Activated B cell treated with CpG ODN at 0.5 μM for 24 hours (primary cell): ENCODE data around the gene DCAKD. TPM values are rescaled to one million over a fixed set of nuclear protein-coding genes. Genes with fewer than 3 reads are reported as not detected.

Experiments
- ATAC-seq: fragments of 200-7000 bp; cut with Tn5 transposase; one replicate; pipeline ENCODE4 v1.10.0; 2021; ENCODE audit warnings: low read depth, mild to moderate bottlenecking, moderate library complexity
- CTCF ChIA-PET: fragments of 350-600 bp; sonication (Branson Sonifier 250); formaldehyde crosslinking; loops from one replicate; lab custom pipeline; 2021; ENCODE audit warnings: antibody characterized with exemption; lab: Charles Lee
- POLR2A ChIA-PET: fragments of 350-600 bp; sonication (Branson Sonifier 250); formaldehyde crosslinking; loops from one replicate; lab custom pipeline; 2021; ENCODE audit warnings: antibody characterized with exemption; lab: Charles Lee
- DNase-seq: peaks from one replicate; pipeline ENCODE4 v3.0.0; 2022
- H3K27ac Mint-ChIP-seq: one replicate; pipeline ENCODE4 v1.8.0; 2020; ENCODE audit warnings: mixed read lengths
- H3K27me3 Mint-ChIP-seq: one replicate; pipeline ENCODE4 v1.8.0; 2021; ENCODE audit warnings: mixed read lengths
- H3K36me3 Mint-ChIP-seq: one replicate; pipeline ENCODE4 v1.8.0; 2021; ENCODE audit warnings: low read depth, mixed read lengths
- H3K4me1 Mint-ChIP-seq: one replicate; pipeline ENCODE4 v1.8.0; 2021; ENCODE audit warnings: mixed read lengths
- H3K4me3 Mint-ChIP-seq: one replicate; pipeline ENCODE4 v1.8.0; 2020; ENCODE audit warnings: mild to moderate bottlenecking, mixed read lengths
- H3K9me3 Mint-ChIP-seq: one replicate; pipeline ENCODE4 v1.8.0; 2020; ENCODE audit warnings: mixed read lengths
- CTCF ChIP-seq: fragments of 200-600 bp; IDR thresholded peaks from one replicate; pipeline ENCODE4 v1.8.0; 2022; ENCODE audit warnings: antibody characterized with exemption, mild to moderate bottlenecking
- intact Hi-C: fragments of 100-400 bp; cut with micrococcal nuclease; formaldehyde crosslinking; loops from one replicate; pipeline ENCODE4 v1.15.1; 2024
- total RNA-seq: library from RNA; stranded (reverse); gene quantifications from 2 replicates; pipeline ENCODE4 v1.2.3, GENCODE V29; 2022

Gene DCAKD
- total RNA-seq, 1 donor from 2014 or later = 15.6 TPM

GRCh38 chr17:45081047-45081703, 29.7 kb upstream of the DCAKD start:
- no peak overlapping the region for H3K4me3 Mint-ChIP-seq
- CTCF ChIA-PET = no interaction called here
- peaks cover 55% of the 10 kb centered on the region for H3K36me3 Mint-ChIP-seq
- H3K27me3 Mint-ChIP-seq = no peaks in the 10 kb centered on the region
- TF ChIP-seq CTCF = no peak
- H3K27ac Mint-ChIP-seq = no peak overlapping the region
- no peak for ATAC-seq
- peaks cover 20% of the 10 kb centered on the region for H3K4me1 Mint-ChIP-seq
- POLR2A ChIA-PET = no interaction called here
- no peaks in the 10 kb centered on the region for H3K9me3 Mint-ChIP-seq
- intact Hi-C loops = no loop called here
- no peak for DNase-seq

DNA sequence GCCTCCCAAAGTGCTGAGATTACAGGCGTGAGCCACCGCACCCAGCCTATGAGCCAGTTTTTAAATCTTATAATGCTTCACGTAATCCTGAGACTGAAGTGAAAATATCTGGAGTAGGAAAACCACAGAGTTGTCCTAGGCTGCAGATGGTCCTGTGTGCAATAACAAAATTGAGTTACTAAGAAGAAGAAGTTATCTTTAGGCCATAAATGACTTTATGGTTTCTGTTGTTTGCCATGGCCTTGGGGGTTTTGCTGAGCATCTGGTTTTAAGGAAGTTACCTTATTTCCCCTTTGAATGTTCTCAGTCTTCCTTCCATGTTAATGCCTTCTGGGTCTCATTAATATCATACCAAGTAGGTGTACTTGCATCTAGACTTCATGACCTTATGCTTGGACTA, 26.2 kb upstream of the DCAKD start:
- POLR2A ChIA-PET = interaction anchor here (0.6 to 1.6 kb wide), 3 partner anchors 14 to 179 kb away, joined by 3 to 5 read pairs (median 5); partner anchors contain the start of gene EFTUD2
- H3K4me3 Mint-ChIP-seq = no peak overlapping the region
- peak; percentile 78 for ATAC-seq
- intact Hi-C loops = loop anchor here (2.0 kb wide), 1 partner anchor 17 kb away; the partner anchor contains the start of gene NMT1
- no peak for DNase-seq
- no peak for TF ChIP-seq CTCF
- H3K27ac Mint-ChIP-seq = peak overlapping the region; percentile 79
- no peaks in the 10 kb centered on the region for H3K27me3 Mint-ChIP-seq
- H3K36me3 Mint-ChIP-seq = peaks cover 57% of the 10 kb centered on the region
- H3K9me3 Mint-ChIP-seq = no peaks in the 10 kb centered on the region
- H3K4me1 Mint-ChIP-seq = peaks cover 25% of the 10 kb centered on the region
- CTCF ChIA-PET = interaction anchor here (1.4 kb wide), 1 partner anchor 21 kb away, joined by 3 read pairs; no protein-coding TSS in a partner anchor

- H3K9me3 Mint-ChIP-seq = no peaks in the 10 kb centered on the region
- no peak for DNase-seq
- peaks cover 52% of the 10 kb centered on the region for H3K36me3 Mint-ChIP-seq
- intact Hi-C loops = no loop called here
- CTCF ChIA-PET = interaction anchor here (0.7 to 1.3 kb wide), 2 partner anchors 18 to 26 kb away, joined by 4 read pairs; no protein-coding TSS in a partner anchor
- no peaks in the 10 kb centered on the region for H3K27me3 Mint-ChIP-seq
- no peak overlapping the region for H3K27ac Mint-ChIP-seq
- POLR2A ChIA-PET = interaction anchor here (0.6 to 1.1 kb wide), 2 partner anchors 12 to 38 kb away, joined by 3 read pairs; partner anchors contain the start of gene NMT1
- TF ChIP-seq CTCF = no peak
- H3K4me1 Mint-ChIP-seq = peaks cover 24% of the 10 kb centered on the region
- ATAC-seq = no peak
- no peak overlapping the region for H3K4me3 Mint-ChIP-seq
These were observed 22.1 kb upstream of the DCAKD start for GRCh38 chr17:45073414-45074070.

DNA sequence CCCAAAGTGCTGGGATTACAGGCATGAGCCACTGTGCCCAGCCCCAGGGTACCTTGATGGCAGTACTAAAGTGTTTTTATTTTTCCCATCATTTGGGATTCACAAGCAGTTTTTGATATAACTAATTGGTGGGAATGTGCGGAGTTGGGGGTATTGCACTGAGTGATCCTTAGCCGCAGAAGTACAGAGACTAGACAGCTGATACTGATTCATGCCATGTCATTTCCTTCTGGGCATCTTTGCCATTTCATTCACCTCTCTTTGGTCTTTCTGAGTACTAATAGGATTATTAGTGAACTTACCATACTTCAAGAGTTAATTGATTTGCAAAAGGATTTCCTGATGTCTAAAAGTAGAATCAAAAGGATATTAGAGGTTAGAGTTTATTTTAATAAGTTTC, 19.4 kb upstream of the DCAKD start:
- CTCF ChIA-PET = interaction anchor here (1.0 kb wide), 1 partner anchor 28 kb away, joined by 3 read pairs; no protein-coding TSS in a partner anchor
- DNase-seq = no peak
- no peaks in the 10 kb centered on the region for H3K9me3 Mint-ChIP-seq
- POLR2A ChIA-PET = no interaction called here
- H3K4me1 Mint-ChIP-seq = peaks cover 11% of the 10 kb centered on the region
- H3K27ac Mint-ChIP-seq = no peak overlapping the region
- peaks cover 53% of the 10 kb centered on the region for H3K36me3 Mint-ChIP-seq
- no peak for ATAC-seq
- no peaks in the 10 kb centered on the region for H3K27me3 Mint-ChIP-seq
- no peak overlapping the region for H3K4me3 Mint-ChIP-seq
- intact Hi-C loops = no loop called here
- TF ChIP-seq CTCF = no peak

DNA sequence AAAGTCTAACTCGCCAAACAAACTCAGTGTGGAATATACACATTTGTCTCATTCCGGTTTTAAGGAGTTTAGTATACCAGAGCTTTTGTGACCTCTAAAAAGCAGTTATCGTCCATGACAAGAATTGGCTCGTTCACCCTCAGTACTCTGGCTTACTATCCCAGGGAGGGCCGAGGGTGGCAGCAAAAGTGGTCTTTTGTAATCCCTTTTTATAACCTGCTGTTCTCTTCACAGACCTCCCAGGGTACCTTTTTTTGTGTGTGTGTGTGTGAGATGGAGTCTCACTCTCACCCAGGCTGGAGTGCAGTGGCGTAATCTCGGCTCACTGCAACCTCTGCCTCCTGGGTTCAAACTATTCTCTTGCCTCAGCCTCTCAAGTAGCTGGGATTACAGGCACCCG, 18.6 kb upstream of the DCAKD start:
- Mint-ChIP-seq H3K4me3 (no peak overlapping the region), H3K4me1 (peaks cover 13% of the 10 kb centered on the region), H3K27ac (no peak overlapping the region), H3K9me3 (no peaks in the 10 kb centered on the region), H3K27me3 (no peaks in the 10 kb centered on the region), H3K36me3 (peaks cover 52% of the 10 kb centered on the region)
- DNase-seq (no peak), ATAC-seq (no peak)
- intact Hi-C loops = no loop called here
- no peak for TF ChIP-seq CTCF
- ChIA-PET CTCF (no interaction called here), POLR2A (no interaction called here)
